CD4-positive, alpha-beta T cell treated with Interleukin-4 for 1 hour (primary cell): Measurements from ENCODE around the gene TPPP.
"Not testable (repeated sequence)": the region's sequence is repeated elsewhere in the genome, so short reads cannot be mapped to it uniquely, and the experiment has no call there.

Source experiments
- DNase-seq, 2 donors: peaks; one replicate each; pipeline ENCODE4 v3.0.0-alpha.2; 2020 to 2022

TPPP gene

GRCh38 chr5:693271-694041 is at the start of gene TPPP:
Gene TPPP, minus strand, starts transcription at chr5:693352. Its CDS starts 15,292 bp downstream, at chr5:678060.
- peak; percentile 78 to 84 for DNase-seq

- not testable (repeated sequence) for DNase-seq
Observed at GRCh38 chr5:742276-742675, 49.1 kb upstream of the TPPP start.

GRCh38 chr5:734145-734544 is 41.0 kb upstream of the TPPP start:
- DNase-seq: not testable (repeated sequence)

- DNase-seq: not testable (repeated sequence)
Observed at GRCh38 chr5:732754-733454, 39.8 kb upstream of the TPPP start.

- not testable (repeated sequence) for DNase-seq
Observed at GRCh38 chr5:729225-729624, 36.1 kb upstream of the TPPP start.

GRCh38 chr5:727087-727486 is 33.9 kb upstream of the TPPP start:
- DNase-seq: not testable (repeated sequence)

GRCh38 chr5:723865-724264 is 30.7 kb upstream of the TPPP start:
- DNase-seq: not testable (repeated sequence)

- not testable (repeated sequence) for DNase-seq
Observed at GRCh38 chr5:723309-723708, 30.2 kb upstream of the TPPP start.

GRCh38 chr5:719379-719778 is 26.2 kb upstream of the TPPP start:
- DNase-seq: not testable (repeated sequence)

- DNase-seq: no peak
Observed at GRCh38 chr5:717143-717542, 24.0 kb upstream of the TPPP start.

- not testable (repeated sequence) for DNase-seq
Observed at GRCh38 chr5:716740-717139, 23.6 kb upstream of the TPPP start.

GRCh38 chr5:715636-716035 is 22.5 kb upstream of the TPPP start:
- DNase-seq: not testable (repeated sequence)

- DNase-seq: not testable (repeated sequence)
Observed at GRCh38 chr5:714215-715118, 21.3 kb upstream of the TPPP start.

- DNase-seq: not testable (repeated sequence)
Observed at GRCh38 chr5:713686-714085, 20.5 kb upstream of the TPPP start.

- not testable (repeated sequence) for DNase-seq
Observed at GRCh38 chr5:708848-709517, 15.8 kb upstream of the TPPP start.

- not testable (repeated sequence) for DNase-seq
Observed at GRCh38 chr5:708374-708773, 15.2 kb upstream of the TPPP start.

- DNase-seq: not testable (repeated sequence)
Observed at GRCh38 chr5:706127-706526, 13.0 kb upstream of the TPPP start.

GRCh38 chr5:696753-697702 is 3.9 kb upstream of the TPPP start:
- DNase-seq: not testable (repeated sequence)

GRCh38 chr5:696191-696590 is 3.0 kb upstream of the TPPP start:
- not testable (repeated sequence) for DNase-seq

GRCh38 chr5:695475-695874 is 2.3 kb upstream of the TPPP start:
- not testable (repeated sequence) for DNase-seq

- DNase-seq: peak in 1 of 2 donors; percentile 22
Observed at GRCh38 chr5:694042-694431, 885 bp upstream of the TPPP start.
